T-helper 2 cell (primary cell): ENCODE results near the gene RTKN2.

Source experiments
- DNase-seq, 5 experiments: peaks; one replicate each; pipeline versions ENCODE4 v3.0.0 to v3.0.0-alpha.2; 2012 to 2022

The RTKN2 gene

DNA sequence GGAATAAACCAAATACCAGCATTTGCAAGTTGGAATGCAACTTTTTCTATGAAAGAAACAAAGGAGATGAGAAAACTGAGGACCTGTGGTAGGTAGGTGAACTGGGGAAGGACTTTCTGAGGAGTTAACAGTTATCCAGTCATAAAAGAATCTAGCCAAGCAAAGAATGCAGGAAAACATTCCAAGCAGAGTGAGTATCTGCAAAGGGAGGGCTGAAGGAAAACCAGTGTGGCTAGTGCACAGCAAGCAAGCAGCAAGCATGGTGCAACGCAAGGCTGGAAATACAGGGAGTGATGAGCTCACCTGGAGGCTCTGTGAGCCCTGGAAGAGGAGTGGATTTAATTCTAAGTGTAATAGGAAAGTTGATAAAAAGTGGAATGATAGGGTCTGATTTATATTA lies 44.0 kb downstream of the RTKN2 start:
- DNase-seq: no peak

DNA sequence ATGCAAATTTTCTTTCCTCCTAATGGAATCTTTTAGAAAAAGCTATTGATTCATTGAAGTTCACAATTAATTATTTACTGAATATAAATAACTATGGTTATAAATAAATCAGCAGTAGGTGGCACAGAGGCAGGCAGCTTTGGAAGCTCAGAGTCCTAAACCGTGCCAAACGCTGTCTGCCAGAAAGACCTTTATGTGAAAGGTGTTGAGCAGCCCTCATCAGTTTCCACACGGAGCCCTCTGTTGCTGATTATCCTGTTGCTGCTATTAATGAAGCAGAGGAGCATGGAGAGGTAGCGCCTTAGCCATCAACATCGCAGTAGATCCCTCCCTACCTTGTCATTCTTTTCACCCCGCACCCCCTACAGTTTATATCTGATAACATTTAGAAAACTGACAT lies 51.0 kb downstream of the RTKN2 start:
- DNase-seq: no peak

DNA sequence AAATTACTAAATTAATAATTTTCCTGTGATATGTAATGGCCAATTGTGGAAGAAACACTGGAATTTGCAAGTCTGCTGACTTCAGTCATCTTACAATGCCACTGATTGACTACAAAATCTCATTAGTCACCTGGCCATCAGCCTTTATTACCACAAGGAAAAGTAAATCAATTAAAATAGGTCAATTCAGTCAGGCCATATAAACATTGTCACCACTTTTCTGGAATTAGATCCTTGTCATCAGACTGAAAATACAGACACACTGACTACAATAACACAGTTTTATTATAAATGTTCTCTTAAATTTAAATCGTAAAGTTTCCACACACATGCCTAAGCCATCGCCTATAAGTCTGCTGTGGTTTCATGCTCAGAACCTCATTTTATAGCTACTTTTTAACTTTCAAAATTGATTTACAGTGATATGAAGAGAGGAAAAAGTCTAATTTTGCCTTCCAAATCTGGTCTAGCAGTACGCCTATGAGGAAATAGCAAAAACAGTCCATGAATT lies 54.2 kb downstream of the RTKN2 start:
- no peak for DNase-seq

DNA sequence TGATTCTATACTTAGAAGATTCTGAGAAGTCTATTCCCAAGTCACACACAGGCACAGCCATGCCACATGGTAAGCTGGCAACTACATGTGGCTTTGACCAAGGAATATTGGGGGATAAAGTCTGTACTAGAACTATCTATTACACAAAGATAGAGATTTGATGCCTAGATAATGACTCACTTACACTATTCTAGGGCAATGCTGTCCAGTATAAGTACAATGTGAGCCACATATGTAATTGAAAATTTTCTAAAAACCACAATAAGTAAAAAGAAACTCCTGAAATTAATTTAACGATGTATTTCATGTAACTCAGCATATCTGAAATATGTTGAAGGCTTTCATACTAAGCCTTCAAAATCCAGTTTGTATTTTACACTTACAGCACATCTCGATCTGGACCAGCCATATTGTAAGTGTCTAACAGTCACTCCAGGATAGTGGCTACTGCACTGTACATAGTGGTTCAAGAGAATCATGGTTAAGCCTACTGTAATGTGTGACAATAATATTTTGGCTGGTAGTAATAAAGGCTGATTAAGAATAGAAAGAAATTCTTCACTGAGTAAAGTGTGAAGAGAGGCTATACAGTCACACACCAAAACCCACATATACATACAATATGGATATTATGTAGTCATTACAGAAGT lies 62.8 kb downstream of the RTKN2 start:
- DNase-seq: no peak

DNA sequence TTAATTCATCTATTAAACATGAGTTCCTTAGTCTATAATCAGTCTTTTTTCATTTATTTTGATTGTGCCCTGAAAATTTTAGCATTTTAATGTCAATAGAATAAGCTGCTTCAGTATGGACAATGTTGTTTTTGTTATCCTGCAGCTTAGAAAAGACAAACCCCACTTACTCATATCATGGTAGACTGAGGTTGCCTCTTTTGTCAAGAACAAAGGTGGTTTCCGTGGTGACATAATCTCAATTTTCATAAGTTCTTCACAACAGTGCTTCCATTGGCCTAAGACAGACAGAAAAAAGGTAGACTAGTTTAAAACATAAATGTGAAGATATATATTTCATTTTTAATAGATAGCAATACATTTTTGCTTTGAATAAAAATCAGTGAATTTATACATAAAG lies 69.1 kb downstream of the RTKN2 start:
- DNase-seq: peak in 1 of 5 experiments; percentile 92

DNA sequence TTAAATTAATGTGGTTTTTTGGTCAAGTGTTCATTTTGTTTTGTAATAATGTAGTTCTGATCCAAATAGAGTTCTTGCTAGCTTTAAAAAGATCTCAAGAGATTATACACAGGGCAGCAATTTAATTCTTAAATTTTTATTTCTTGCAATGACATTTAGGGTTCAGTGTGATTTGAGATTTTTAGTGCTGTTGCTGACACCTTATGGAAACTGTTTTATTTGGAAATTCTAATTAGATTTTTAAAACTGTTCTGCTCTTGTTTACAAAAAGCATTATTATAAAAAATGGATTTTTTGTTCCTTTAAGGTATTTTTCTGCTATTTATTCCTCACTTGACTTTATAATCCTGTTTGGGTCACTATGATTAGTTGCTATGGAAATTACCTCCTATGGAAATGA lies 72.1 kb downstream of the RTKN2 start:
- DNase-seq: no peak

DNA sequence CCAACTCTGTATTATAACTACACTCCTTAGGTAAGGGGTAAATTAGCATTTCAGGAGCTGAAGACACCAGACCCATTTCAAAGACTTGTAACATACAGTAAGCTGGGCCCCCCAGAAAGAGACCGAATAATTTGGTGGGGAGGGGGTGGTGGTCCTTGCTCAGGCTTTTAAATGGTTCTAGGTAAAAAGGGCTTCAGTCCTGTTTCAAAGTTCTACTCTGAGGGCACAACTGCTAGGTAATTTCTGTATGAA lies 73.0 kb downstream of the RTKN2 start:
- no peak for DNase-seq

DNA sequence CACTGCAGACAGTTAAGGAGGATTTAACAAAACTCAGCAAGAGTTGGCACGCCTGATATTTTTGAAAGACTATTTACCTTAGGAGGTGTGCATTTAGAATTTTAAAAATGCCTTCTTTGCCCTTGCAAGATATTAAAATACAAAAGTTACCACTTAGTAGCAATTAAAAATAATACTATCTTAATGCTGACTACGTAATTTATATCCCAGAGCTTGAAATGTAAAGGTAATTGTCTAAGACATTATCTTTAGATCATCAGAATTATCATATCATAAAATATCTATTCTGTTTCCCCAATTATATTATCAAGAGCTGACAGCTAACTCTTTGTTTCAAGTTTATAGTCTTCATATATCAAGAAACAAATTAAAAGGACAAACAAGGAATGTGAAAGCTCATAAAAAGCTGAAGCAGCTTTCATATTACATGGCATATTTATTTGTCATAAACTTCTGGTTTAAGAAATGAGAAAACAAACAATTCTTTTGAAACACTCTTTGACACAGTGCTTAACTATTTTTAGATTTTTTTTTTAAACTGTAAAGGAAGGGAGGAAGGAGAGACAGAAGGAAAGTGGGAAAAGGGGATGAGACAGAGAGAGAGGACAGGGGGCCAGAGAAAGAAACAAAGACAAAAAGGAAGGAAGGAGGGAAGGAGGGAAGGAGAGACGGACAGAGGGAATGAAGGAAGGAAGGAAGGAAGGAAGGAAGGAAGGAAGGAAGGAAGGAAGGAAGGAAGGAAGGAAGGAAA lies 73.5 kb downstream of the RTKN2 start:
- no peak for DNase-seq

DNA sequence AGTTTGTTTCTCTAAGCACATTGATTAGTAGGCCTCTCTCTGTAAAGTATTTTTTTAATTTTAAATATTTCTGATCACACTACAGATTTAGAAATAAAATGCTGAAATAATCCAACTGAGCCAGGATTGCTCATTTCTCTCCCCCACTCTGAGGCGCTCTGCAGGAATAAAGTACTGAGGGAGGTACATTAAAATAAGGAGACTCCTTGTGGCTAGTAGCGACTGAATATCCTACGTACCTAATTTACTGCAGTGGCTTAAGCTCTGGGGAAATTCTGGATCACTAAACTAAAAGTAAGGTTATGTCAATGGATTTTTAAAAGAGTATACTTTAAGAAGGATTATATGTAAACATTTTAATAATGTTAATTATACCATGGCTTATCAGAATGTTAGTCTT lies 75.2 kb downstream of the RTKN2 start:
- no peak for DNase-seq

DNA sequence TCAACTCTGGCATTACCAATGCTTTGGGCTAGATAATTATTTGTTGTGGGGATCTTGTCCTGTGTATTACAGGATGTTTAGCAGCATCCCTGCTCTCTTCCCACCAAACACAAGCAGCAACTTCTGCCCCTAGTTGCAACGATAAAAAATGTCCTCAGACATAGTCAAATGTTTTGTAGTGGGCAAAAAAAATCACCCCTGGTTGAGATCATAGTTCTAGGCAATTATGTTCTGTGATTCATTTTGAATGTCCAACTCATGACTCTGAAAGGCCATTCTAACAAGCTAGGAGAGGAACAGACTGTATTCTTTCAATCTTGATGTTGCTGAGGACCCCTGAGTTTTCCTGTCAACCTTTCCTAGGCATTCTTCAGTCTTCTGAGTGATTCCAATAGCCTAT lies 79.5 kb downstream of the RTKN2 start:
- DNase-seq: no peak

DNA sequence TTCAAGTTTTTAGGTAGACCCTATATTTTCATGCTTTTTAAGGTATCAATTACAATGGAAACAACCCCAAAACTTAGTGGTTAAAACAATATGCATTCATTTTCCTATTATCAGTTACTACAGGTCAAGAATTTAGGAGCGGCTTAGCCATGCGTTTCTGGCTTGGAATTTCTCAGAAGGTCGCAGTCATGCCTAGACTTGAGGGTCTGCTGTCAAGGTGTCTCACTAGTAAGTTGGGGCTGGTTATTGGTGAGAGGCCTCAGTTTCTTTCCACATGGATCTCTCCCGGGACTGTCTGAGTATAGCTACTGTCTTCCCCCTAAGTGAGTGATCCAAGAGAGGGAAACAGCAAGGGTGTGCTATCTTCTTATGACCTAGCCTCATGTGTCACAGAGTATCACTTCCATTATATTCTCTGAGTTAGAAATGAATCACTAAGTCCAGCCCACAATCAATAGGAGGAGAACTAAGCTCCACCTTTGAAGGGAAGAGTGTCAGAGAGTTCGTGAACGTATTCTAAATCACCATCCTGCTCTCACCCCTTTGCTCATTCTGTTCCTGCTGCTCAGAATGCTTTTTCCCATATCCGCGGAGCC lies 80.5 kb downstream of the RTKN2 start:
- DNase-seq: peak in 1 of 5 experiments; percentile 74

DNA sequence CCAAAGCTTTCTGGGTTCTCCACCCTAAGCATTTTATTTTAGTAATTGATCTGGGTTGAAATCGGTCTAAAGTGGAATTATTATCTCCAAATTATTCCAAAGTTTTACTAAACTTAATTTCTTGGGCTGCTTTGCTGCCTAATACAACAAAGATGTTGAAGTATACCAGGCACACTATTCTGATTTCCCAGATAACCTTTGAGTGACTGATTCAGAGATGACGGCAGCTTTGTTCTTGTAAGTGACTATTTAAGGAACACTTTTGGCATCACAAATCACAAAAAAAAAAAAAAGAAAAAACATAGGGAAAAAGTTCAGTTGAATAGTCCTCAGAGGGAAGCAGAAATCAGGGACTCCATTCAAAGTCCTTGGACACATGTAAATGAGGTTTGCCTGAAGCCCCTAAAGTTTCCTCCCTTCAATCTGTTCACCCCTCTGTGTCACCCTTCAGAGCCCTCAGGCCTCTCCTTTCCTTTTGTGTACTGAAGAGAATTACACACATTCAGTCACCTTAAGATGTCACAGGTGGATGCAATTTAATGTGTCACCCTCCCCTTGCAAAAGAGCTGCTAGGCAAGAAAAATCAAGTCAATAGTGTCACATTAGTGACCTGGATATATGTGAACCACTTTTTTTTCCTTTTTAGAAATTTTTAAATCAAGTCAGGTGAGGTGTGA lies 81.5 kb downstream of the RTKN2 start:
- peak in 1 of 5 experiments; percentile 69 for DNase-seq

DNA sequence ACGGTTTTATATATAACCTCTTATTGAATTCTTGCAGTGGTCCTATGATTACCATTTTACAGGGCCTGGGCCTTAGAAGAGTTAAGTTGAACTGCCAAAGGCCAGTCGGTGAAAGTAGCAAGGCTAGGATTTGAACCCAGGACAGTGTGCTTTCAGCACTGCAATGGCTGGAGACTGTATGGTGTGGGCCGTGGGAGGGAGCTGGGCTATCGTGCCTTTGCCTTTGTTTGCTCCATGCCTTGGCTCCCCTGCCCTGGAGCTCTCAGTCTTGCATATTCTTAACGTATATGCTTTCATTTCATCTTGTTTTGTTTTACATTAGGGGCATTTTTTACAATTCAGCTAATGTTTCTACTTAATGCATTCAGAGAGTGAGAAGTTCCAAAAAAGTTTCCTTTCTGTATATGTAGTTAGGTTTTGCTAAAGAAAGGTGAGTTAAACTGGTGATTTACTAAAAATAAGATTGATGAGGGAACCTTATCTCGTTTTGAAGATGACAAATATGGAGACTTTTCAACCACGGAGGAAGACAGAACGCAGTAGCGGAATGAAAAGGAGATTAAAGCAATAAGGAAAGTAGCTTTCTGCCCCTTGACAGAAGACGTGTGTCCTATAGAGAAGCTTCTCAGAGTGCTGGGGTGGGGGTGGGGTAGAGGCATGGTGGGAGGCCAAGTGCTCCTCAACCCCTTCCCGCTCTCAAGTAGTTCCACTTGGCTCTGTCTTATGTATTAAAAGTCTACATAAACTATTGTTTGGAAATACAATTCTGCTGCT lies 82.5 kb downstream of the RTKN2 start:
- DNase-seq: peak in 2 of 5 experiments; percentile 13 to 91

DNA sequence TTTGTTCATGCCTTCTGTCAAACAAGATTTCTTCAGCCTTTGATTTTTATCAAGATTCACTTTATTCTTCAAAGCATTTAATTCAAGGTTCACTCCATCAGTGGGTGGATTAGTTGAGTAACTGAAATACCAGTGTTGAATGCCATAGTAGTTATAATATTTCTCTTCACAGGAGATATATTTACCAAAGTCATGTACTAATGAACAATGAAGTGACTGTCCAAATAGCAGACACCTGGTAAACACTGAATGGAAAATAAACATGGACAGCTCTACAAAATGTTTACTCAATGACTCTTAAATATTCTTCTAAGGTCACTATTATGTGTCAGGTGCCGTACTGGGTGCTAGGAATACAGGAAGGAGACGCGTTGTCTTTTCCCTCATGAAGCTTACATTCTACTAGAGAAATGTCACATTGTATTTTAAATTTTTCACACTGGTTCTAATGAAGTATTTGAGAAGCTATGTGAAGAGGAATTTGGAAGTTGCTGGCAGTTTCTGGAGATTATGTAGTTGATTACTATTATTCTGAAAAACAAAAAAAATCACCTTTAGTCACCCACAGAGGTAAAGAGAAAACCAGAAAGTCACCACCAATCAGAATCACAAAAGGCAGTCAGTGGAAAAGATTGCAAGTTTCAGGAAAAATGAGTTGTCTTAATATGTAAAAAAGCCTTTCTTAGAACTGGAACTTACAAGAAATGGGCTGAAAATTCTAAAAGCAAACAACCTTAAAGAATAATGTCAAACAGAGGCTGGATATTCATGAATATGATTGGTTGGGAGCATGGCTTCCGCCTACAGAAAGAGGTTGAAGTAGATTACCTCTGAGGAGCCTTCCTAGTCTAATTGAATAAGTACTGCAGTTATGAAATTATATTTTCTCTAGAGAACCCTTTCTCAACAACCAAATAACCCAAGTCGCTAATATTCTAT lies 84.5 kb downstream of the RTKN2 start:
- peak in 1 of 5 experiments; percentile 47 for DNase-seq

DNA sequence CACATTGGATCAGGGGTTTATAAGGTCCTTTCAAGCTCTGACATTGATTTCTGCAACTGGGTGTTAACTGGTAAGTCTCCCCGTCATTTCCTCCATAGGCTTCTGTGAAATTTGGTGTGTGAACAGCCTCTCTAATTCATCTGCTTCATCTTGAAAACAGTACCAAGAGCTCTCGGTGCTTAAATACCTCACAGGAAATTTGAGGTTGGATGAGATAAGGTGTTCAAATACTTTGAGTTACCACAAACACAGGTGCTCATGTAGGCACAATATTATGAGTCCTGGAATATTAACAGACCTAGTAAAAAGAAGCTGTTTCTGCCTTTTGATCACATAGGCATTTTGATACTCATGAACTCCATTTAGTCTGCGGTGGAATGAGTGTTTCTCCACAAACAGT lies 85.2 kb downstream of the RTKN2 start:
- DNase-seq: peak in 3 of 5 experiments; percentile 9 to 97 (median 73)

DNA sequence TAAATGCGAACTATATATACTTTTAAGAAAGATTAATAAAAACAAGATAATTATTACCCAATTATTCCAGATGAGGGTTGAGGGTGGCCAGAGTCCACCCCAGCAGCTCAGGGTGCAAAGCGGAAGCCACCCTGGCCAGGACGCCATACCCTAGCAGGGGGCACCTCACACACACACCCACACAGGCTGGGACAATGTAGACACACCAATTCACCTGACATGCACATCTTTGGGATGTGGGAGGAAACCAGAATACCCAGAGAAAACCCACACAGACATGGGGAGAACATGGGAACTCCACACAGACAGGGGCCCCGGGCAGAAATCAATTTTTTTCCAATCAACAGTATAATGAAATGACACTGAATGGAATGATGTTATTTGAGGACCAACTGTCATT lies 86.0 kb downstream of the RTKN2 start:
- DNase-seq: peak in 1 of 5 experiments; percentile 27

DNA sequence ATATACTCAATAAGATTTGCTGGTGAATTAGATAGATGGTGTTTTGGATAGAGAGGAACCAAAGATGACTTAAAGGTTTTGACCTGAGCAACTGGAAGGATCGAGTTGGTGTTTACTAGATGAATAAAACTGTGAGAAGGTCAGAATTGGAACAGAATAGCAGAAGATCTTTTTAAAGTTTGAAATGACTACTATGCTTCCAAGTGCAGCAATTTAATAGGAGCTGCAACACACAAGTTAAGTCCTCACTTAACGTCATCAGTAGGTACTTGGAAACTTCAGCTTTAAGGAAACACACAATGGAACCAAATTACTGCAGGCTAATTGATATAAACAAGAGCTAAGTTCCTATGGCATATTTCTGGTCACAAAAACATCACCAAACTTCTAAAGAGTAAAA lies 86.5 kb downstream of the RTKN2 start:
- peak in 1 of 5 experiments; percentile 55 for DNase-seq

DNA sequence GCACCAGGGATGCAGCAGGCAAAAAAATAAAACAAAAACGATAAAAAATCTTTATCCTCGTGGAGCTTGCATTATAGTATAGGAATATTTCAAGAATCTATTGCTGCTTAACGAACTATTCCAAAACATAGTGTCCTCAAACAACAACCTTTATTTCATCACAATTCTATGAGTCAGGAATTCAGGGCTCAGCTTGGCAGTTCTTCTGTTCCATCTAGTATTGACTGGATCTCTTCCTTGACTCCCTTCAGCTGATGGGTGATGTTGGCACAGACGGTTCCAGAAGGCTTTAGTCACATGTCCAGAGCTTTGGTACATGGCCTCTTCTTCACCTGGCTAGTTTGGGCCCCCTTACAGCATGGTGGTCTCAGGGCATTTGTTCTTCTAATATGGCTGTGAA lies 88.0 kb downstream of the RTKN2 start:
- DNase-seq: no peak

DNA sequence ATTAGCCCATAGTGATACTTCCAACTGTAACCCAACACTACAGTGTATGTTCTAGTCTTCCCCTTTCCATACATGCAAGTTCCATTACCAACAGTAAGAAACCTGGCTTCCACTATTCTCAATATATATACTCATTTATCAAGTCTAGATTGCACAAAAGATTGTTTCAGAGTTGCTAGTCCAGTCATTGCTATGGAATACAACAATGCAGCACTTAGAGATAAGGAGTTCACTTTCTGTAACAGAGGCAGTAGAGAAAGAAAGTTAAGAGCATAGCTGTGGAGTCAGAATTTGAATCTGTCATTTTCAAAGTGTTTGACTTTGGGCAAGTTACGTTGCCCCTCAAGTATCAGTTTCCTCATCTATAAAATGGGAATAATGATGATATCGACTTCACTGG lies 90.1 kb downstream of the RTKN2 start:
- DNase-seq: peak in 1 of 5 experiments; percentile 23

DNA sequence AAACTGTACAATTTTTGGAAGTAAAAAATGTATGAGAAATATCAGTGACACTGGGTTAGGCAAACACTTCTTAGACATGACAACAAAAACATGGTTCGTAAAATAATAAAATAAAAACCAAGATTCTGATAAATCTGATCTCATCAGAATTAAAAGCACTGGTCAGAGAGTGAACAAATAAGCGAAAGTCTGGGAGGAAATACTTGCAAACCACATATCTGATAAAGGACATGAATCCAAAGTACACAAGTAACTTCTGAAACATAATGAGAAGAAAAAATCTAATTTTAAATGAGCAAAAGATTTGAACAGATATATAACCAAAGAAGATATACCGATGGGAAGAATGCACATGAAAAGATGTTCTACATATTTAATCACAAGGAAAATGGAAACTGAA lies 91.5 kb downstream of the RTKN2 start:
- no peak for DNase-seq

DNA sequence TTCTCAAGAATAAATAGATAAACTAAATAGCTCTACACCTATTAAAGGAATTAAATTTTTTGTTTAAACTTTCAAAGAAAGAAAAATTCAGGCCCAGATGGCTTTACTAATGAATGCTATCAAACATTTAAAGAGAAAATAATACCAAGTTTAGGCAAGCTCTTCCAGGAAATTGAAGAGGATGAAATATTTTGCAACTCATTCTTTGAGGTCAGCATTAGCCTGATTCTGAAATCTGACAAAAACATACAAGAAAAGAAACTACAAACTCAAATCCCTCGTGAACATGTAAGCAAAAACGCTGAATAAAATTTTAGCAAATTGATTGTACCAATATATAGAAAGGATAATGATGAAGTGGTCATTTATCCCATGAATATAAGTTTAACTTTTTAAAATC lies 93.4 kb downstream of the RTKN2 start:
- DNase-seq: no peak

DNA sequence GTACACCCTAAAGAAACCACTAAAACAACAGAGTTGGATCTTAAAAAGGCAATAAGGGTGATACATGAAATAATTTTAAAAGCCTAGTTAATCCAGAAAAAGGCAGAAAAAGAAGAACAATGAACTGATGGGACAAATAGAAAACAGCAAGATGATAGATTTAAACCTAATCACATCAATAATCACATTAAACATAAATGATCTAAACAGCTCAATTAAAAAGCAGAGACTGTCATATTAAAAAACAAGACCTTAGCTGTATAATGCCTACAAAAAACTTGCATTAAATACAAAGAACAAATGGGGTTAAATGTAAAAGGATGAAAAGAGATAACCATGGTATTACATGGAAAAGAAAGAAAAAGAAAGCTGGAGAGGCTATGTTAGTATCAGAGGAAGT lies 96.2 kb downstream of the RTKN2 start:
- DNase-seq: no peak
